Measurements from ENCODE around the gene GAL.

GAL gene

GRCh38 chr11:68651985-68652682 lies 32.2 kb upstream of the GAL start:
- Histone ChIP-seq H3K27ac (ENCODE audit: poor library complexity, severe bottlenecking) (no peak overlapping the region), H3K9me3 (ENCODE audit: severe bottlenecking) (no peaks in the 10 kb centered on the region), H3K36me3 (ENCODE audit: low read depth) (no peaks in the 10 kb centered on the region), H3K4me1 (ENCODE audit: insufficient read depth, poor library complexity, severe bottlenecking) (no peaks in the 10 kb centered on the region), H3K27me3 (ENCODE audit: insufficient read depth, poor library complexity, severe bottlenecking) (no peaks in the 10 kb centered on the region), H3K4me3 (ENCODE audit: severe bottlenecking) (no peak overlapping the region)
- ATAC-seq (ENCODE audit: low read depth) (no peak), DNase-seq (ENCODE audit: low spot score) (no peak)
- TF ChIP-seq CTCF (IDR thresholded peaks at IDR 0.05; ENCODE audit: poor library complexity, severe bottlenecking): no peak

- no peak for TF ChIP-seq CTCF (IDR thresholded peaks at IDR 0.05; ENCODE audit: poor library complexity, severe bottlenecking)
- ATAC-seq (ENCODE audit: low read depth) (no peak), DNase-seq (ENCODE audit: low spot score) (no peak)
- Histone ChIP-seq H3K36me3 (ENCODE audit: low read depth) (no peaks in the 10 kb centered on the region), H3K4me3 (ENCODE audit: severe bottlenecking) (no peak overlapping the region), H3K27ac (ENCODE audit: poor library complexity, severe bottlenecking) (no peak overlapping the region), H3K9me3 (ENCODE audit: severe bottlenecking) (no peaks in the 10 kb centered on the region), H3K4me1 (ENCODE audit: insufficient read depth, poor library complexity, severe bottlenecking) (no peaks in the 10 kb centered on the region), H3K27me3 (ENCODE audit: insufficient read depth, poor library complexity, severe bottlenecking) (no peaks in the 10 kb centered on the region)
Observed at GRCh38 chr11:68652683-68653156, 31.6 kb upstream of the GAL start.

DNA sequence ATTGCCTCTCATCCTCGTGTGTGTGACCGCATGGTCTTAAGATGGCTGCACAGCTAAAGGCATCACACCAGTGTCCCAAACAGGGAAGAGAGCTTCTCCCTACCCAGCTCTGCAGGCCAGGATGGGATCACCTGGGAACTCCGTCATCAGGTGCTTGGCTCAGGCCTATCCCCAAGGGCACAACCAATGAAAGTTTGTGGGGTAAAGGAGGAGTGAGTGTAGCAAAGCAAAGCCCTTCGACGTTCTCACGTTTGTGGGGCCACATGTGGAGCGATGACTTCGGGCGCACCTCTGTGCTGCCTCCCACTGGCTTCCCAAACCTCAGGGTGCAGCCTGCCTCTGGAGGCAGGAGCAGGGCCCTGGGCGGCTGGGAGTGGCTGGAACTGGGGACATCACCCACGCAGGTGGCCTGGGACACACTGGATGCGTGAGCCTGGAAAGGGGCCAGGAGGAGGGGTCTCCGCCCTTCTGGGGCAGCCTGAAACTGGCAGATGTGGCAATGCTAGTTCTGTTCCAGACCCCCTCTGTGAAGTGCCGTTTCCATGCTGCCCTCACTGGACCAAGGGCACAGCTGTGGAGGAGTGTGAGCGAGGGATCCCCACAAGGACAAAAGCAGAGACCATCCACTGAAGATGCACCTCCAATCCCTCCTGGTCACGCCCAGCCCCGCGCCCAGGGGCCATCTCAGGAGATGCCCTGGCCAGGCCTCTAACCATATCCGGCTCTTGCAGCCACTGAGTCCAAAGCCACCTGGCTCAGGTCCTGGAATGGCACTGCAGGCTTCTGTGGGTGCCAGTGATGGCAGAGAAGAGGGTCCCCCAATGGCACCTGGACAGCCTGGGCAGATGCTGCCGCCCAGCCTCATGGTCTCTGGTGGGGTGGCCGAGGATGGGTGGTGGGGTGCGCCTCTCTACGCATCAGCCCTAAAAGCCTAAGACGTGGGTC lies 30.6 kb upstream of the GAL start:
- DNase-seq (ENCODE audit: low spot score): no peak
- no peaks in the 10 kb centered on the region for H3K9me3 ChIP-seq (ENCODE audit: severe bottlenecking)
- H3K4me3 ChIP-seq (ENCODE audit: severe bottlenecking): no peak overlapping the region
- H3K4me1 ChIP-seq (ENCODE audit: insufficient read depth, poor library complexity, severe bottlenecking): no peaks in the 10 kb centered on the region
- no peaks in the 10 kb centered on the region for H3K36me3 ChIP-seq (ENCODE audit: low read depth)
- H3K27me3 ChIP-seq (ENCODE audit: insufficient read depth, poor library complexity, severe bottlenecking): no peaks in the 10 kb centered on the region
- ATAC-seq (ENCODE audit: low read depth): no peak
- no peak overlapping the region for H3K27ac ChIP-seq (ENCODE audit: poor library complexity, severe bottlenecking)
- no peak for TF ChIP-seq CTCF (IDR thresholded peaks at IDR 0.05; ENCODE audit: poor library complexity, severe bottlenecking)

GRCh38 chr11:68654978-68655377 lies 29.4 kb upstream of the GAL start:
- H3K36me3 ChIP-seq (ENCODE audit: low read depth): no peaks in the 10 kb centered on the region

More at GRCh38 chr11:68654978-68655377, 29.4 kb upstream of the GAL start:
- no peak overlapping the region for H3K27ac ChIP-seq (ENCODE audit: poor library complexity, severe bottlenecking)
- H3K4me1 ChIP-seq (ENCODE audit: insufficient read depth, poor library complexity, severe bottlenecking): peaks cover 3% of the 10 kb centered on the region
- DNase-seq (ENCODE audit: low spot score) (no peak), ATAC-seq (ENCODE audit: low read depth) (no peak)
- no peaks in the 10 kb centered on the region for H3K27me3 ChIP-seq (ENCODE audit: insufficient read depth, poor library complexity, severe bottlenecking)
- no peak overlapping the region for H3K4me3 ChIP-seq (ENCODE audit: severe bottlenecking)
- no peaks in the 10 kb centered on the region for H3K9me3 ChIP-seq (ENCODE audit: severe bottlenecking)
- TF ChIP-seq CTCF (IDR thresholded peaks at IDR 0.05; ENCODE audit: poor library complexity, severe bottlenecking): no peak
